Measurements from ENCODE around the gene NF1.

- no peak for TF ChIP-seq RFX5 (IDR thresholded peaks at IDR 0.05; ENCODE audit: low read length)
- TF ChIP-seq RXRA (IDR thresholded peaks at IDR 0.05; ENCODE audit: borderline replicate concordance, low read depth) = no peak
- no peak for TF ChIP-seq PBX3 (IDR thresholded peaks at IDR 0.05)
- TF ChIP-seq, protein P1, sequence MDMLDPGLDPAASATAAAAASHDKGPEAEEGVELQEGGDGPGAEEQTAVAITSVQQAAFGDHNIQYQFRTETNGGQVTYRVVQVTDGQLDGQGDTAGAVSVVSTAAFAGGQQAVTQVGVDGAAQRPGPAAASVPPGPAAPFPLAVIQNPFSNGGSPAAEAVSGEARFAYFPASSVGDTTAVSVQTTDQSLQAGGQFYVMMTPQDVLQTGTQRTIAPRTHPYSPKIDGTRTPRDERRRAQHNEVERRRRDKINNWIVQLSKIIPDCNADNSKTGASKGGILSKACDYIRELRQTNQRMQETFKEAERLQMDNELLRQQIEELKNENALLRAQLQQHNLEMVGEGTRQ (IDR thresholded peaks at IDR 0.05; ENCODE audit: borderline replicate concordance, low read depth, low read length) = no peak
- TF ChIP-seq POLR2AphosphoS5 (IDR thresholded peaks at IDR 0.05; ENCODE audit: low read depth, low read length) = no peak
- no peak for TF ChIP-seq SIN3A (IDR thresholded peaks at IDR 0.05; ENCODE audit: borderline replicate concordance, low read depth, low read length)
- no peak for TF ChIP-seq CTCF (IDR thresholded peaks at IDR 0.05)
- TF ChIP-seq USF1 (IDR thresholded peaks at IDR 0.05; ENCODE audit: borderline replicate concordance, low read depth) = no peak
- TF ChIP-seq, protein P2, sequence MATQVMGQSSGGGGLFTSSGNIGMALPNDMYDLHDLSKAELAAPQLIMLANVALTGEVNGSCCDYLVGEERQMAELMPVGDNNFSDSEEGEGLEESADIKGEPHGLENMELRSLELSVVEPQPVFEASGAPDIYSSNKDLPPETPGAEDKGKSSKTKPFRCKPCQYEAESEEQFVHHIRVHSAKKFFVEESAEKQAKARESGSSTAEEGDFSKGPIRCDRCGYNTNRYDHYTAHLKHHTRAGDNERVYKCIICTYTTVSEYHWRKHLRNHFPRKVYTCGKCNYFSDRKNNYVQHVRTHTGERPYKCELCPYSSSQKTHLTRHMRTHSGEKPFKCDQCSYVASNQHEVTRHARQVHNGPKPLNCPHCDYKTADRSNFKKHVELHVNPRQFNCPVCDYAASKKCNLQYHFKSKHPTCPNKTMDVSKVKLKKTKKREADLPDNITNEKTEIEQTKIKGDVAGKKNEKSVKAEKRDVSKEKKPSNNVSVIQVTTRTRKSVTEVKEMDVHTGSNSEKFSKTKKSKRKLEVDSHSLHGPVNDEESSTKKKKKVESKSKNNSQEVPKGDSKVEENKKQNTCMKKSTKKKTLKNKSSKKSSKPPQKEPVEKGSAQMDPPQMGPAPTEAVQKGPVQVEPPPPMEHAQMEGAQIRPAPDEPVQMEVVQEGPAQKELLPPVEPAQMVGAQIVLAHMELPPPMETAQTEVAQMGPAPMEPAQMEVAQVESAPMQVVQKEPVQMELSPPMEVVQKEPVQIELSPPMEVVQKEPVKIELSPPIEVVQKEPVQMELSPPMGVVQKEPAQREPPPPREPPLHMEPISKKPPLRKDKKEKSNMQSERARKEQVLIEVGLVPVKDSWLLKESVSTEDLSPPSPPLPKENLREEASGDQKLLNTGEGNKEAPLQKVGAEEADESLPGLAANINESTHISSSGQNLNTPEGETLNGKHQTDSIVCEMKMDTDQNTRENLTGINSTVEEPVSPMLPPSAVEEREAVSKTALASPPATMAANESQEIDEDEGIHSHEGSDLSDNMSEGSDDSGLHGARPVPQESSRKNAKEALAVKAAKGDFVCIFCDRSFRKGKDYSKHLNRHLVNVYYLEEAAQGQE (IDR thresholded peaks at IDR 0.05; ENCODE audit: low read depth, low read length) = no peak
- no peak for TF ChIP-seq SMC3 (IDR thresholded peaks at IDR 0.05; ENCODE audit: low read depth, low read length)
- no peak for TF ChIP-seq NRF1 (IDR thresholded peaks at IDR 0.05; ENCODE audit: low read depth, low read length)
- no peak for TF ChIP-seq GATA2 (CRISPR knock-in tag; IDR thresholded peaks at IDR 0.05)
- TF ChIP-seq FOSL2 (IDR thresholded peaks at IDR 0.05; ENCODE audit: borderline replicate concordance, low read depth) = no peak
- TF ChIP-seq EP300 (IDR thresholded peaks at IDR 0.05; ENCODE audit: borderline replicate concordance in 1 of 2, low read depth in 1 of 2, low read length in 1 of 2) = no peak
Measured at GRCh38 chr17:31364012-31364411, 269.2 kb downstream of the NF1 start.
